Caco-2 (cell line): Measurements from ENCODE around the gene STOX2. TPM values are rescaled to one million over a fixed set of nuclear protein-coding genes. Genes with fewer than 3 reads are reported as not detected.

Source experiments
- BruUV-seq: library from RNA; stranded (reverse); fragments of 400-500 nt; replicated peaks from 2 replicates; lab custom pipeline; 2021; lab: Mats Ljungman, UMichigan
- CTCF ChIA-PET: fragments of 300-600 bp; sonication (Branson Sonifier 250); formaldehyde crosslinking; loops from one replicate; lab custom pipeline; 2022; ENCODE audit warnings: antibody characterized with exemption; lab: Charles Lee
- POLR2A ChIA-PET: fragments of 300-600 bp; sonication (Branson Sonifier 250); formaldehyde crosslinking; loops from one replicate; lab custom pipeline; 2022; ENCODE audit warnings: antibody characterized with exemption; lab: Charles Lee
- DNase-seq, 2 experiments: peaks; one replicate each; pipeline versions ENCODE4 v3.0.0 to v3.0.0-alpha.2; 2020 to 2022
- H3K27me3 ChIP-seq: replicated peaks from 2 replicates; pipeline ENCODE4 v1.6.0; 2011; ENCODE audit warnings: low read length; ENCODE audit not compliant: control insufficient read depth, insufficient read depth
- H3K36me3 ChIP-seq: 2 replicates; pipeline ENCODE4 v1.5.1; 2011; ENCODE audit warnings: low read length; ENCODE audit not compliant: control insufficient read depth, insufficient read depth
- H3K4me1 ChIP-seq: fragments of 250-450 bp; sonication (Bioruptor Pico); 2 replicates; pipeline ENCODE4 v1.5.1; 2020; ENCODE audit warnings: mild to moderate bottlenecking
- H3K4me3 ChIP-seq: 2 replicates; pipeline ENCODE4 v1.5.1; 2011; ENCODE audit warnings: low read depth, mild to moderate bottlenecking, control low read depth, low read length
- H3K9me3 ChIP-seq: fragments of 250-450 bp; sonication (Bioruptor Pico); 2 replicates; pipeline ENCODE4 v1.5.1; 2020; ENCODE audit warnings: mild to moderate bottlenecking, moderate library complexity
- H3K27ac Mint-ChIP-seq: one replicate; pipeline ENCODE4 v1.8.0; 2022; ENCODE audit warnings: mixed read lengths; ENCODE audit not compliant: unreplicated experiment
- H3K27me3 Mint-ChIP-seq: one replicate; pipeline ENCODE4 v1.8.0; 2022; ENCODE audit warnings: mixed read lengths; ENCODE audit not compliant: insufficient read depth, unreplicated experiment
- H3K36me3 Mint-ChIP-seq: one replicate; pipeline ENCODE4 v1.8.0; 2022; ENCODE audit warnings: mild to moderate bottlenecking, mixed read lengths; ENCODE audit not compliant: insufficient read depth, unreplicated experiment
- H3K4me1 Mint-ChIP-seq: one replicate; pipeline ENCODE4 v1.8.0; 2022; ENCODE audit warnings: low read depth, mixed read lengths; ENCODE audit not compliant: unreplicated experiment
- H3K4me3 Mint-ChIP-seq: one replicate; pipeline ENCODE4 v1.8.0; 2022; ENCODE audit warnings: mild to moderate bottlenecking, moderate library complexity, mixed read lengths; ENCODE audit not compliant: unreplicated experiment
- H3K9me3 Mint-ChIP-seq: one replicate; pipeline ENCODE4 v1.8.0; 2022; ENCODE audit warnings: mixed read lengths; ENCODE audit not compliant: unreplicated experiment
- CTCF ChIP-seq, 2 experiments: fragments of 200-600 bp in 1 of 2; IDR thresholded peaks; 1 replicate in 1 of 2; 2 replicates in 1 of 2; pipeline versions ENCODE4 v1.5.1 to v1.8.0; 2011 to 2022; ENCODE audit warnings: antibody characterized with exemption in 1 of 2, control low read depth in 1 of 2, inconsistent platforms in 1 of 2, low read depth in 1 of 2, low read length in 1 of 2, mild to moderate bottlenecking in 1 of 2, moderate library complexity in 1 of 2; ENCODE audit not compliant: insufficient read depth in 1 of 2, severe bottlenecking in 1 of 2, unreplicated experiment in 1 of 2
- intact Hi-C: fragments of 100-400 bp; cut with micrococcal nuclease; formaldehyde crosslinking; loops from one replicate; pipeline ENCODE4 v1.10.0; 2022; ENCODE audit not compliant: unreplicated experiment
- total RNA-seq: library from RNA; stranded (reverse); gene quantifications from 2 replicates; pipeline ENCODE4 v1.2.3, GENCODE V29; 2022

STOX2 gene
- total RNA-seq, 1 experiment from 2014 or later: 1.8 TPM

DNA sequence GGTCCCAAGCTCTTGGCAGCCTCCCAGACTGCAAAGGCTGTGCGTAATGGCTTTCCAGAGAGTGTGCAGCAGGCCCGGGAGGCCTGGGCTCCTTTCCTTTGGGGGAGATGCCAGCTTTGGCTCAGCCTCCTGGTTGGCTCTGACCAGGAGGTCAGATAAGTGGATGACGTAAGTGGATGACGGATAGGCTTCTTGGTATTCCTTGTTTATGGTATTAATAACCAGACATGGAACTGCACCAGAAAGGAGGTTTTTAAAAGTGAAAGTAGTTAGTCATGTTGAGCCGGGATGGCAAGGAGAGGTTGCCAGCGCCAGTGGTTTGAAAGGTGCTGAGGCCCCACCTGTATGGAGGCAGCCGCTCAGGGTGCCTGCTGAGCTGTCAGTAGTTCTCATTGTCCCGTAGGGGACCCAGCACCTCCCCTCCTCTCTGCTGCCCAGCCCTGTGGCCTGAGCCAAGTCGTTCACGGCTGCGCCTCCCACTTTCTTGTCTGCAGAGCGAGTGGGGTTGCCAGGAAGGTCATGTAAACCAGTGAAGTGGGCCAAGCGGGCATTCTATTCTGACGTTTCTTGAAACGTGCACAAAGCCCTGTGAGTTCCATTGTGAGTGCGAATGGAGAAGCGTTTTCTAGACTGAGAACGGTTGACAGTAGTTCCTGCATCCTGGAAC, 28.7 kb upstream of the STOX2 start:
- Mint-ChIP-seq H3K27me3 (peaks cover 9% of the 10 kb centered on the region), H3K4me1 (no peaks in the 10 kb centered on the region), H3K4me3 (no peak overlapping the region), H3K27ac (no peak overlapping the region), H3K36me3 (no peaks in the 10 kb centered on the region), H3K9me3 (no peaks in the 10 kb centered on the region)
- intact Hi-C loops: no loop called here
- H3K9me3 ChIP-seq: no peaks in the 10 kb centered on the region
- H3K36me3 ChIP-seq: no peaks in the 10 kb centered on the region
- no peak overlapping the region for H3K4me3 ChIP-seq
- ChIA-PET CTCF (no interaction called here), POLR2A (no interaction called here)
- no peaks in the 10 kb centered on the region for H3K27me3 ChIP-seq
- no peak for TF ChIP-seq CTCF (IDR thresholded peaks at IDR 0.05; ENCODE audit: insufficient read depth in 1 of 2, low read depth in 1 of 2, low read length in 1 of 2, severe bottlenecking in 1 of 2, unreplicated experiment in 1 of 2)
- H3K4me1 ChIP-seq: no peaks in the 10 kb centered on the region
- no peak for DNase-seq
- no TSS peak for BruUV-seq

DNA sequence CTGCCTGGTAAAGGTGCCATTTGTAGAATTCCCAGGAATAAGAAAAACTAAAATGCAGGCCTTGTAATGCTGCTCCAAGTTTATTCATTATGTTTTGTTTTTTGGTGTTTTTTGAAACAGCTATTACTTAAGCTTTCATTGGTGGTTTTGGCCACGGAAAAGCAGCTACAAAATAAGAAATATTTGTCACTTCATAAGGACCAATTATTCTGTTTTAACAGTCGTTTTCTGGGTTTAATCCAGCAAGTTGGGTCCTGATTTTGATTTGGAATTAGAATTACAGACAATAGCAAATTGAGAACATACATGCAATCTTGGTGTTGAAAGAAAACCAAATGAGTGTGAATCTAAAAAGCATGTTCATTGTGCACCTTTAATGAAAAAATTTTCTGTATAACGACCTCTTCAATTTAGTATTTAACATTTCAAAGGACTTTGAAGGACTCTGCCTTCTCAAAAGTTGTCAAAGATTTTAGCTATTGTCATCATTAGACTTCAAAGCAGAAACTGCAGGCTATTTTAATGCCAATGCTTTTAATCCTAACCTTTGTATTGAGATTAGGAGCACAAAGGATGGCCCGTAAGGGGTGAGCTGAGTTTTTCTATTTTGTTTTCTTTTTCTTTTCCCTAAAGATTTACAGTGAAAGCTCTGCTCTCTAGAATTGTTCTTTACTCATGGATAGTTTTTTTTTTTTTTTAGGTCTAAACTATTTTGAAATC, 26.7 kb upstream of the STOX2 start:
- H3K36me3 Mint-ChIP-seq: no peaks in the 10 kb centered on the region
- POLR2A ChIA-PET: no interaction called here
- H3K4me1 Mint-ChIP-seq: no peaks in the 10 kb centered on the region
- no peak overlapping the region for H3K4me3 ChIP-seq
- no peak overlapping the region for H3K27ac Mint-ChIP-seq
- no peaks in the 10 kb centered on the region for H3K9me3 Mint-ChIP-seq
- H3K36me3 ChIP-seq: no peaks in the 10 kb centered on the region
- no peaks in the 10 kb centered on the region for H3K27me3 ChIP-seq
- intact Hi-C loops: no loop called here
- CTCF ChIA-PET: no interaction called here
- no peaks in the 10 kb centered on the region for H3K4me1 ChIP-seq
- no peak for DNase-seq
- peaks cover 9% of the 10 kb centered on the region for H3K27me3 Mint-ChIP-seq
- H3K9me3 ChIP-seq: no peaks in the 10 kb centered on the region
- no peak overlapping the region for H3K4me3 Mint-ChIP-seq
- no TSS peak for BruUV-seq
- TF ChIP-seq CTCF (IDR thresholded peaks at IDR 0.05; ENCODE audit: insufficient read depth in 1 of 2, low read depth in 1 of 2, low read length in 1 of 2, severe bottlenecking in 1 of 2, unreplicated experiment in 1 of 2): no peak

GRCh38 chr4:183885205-183885720, 19.8 kb upstream of the STOX2 start:
- no TSS peak for BruUV-seq
- Mint-ChIP-seq H3K4me3 (no peak overlapping the region), H3K27ac (no peak overlapping the region), H3K9me3 (no peaks in the 10 kb centered on the region), H3K36me3 (no peaks in the 10 kb centered on the region), H3K27me3 (peaks cover 8% of the 10 kb centered on the region), H3K4me1 (no peaks in the 10 kb centered on the region)
- no peak for DNase-seq
- CTCF ChIA-PET: no interaction called here
- POLR2A ChIA-PET: interaction anchor here (0.5 kb wide), 1 partner anchor 72 kb away, joined by 3 read pairs; no protein-coding TSS in a partner anchor
- intact Hi-C loops: no loop called here
- no peaks in the 10 kb centered on the region for H3K27me3 ChIP-seq
- H3K9me3 ChIP-seq: no peaks in the 10 kb centered on the region
- no peak for TF ChIP-seq CTCF (IDR thresholded peaks at IDR 0.05; ENCODE audit: insufficient read depth in 1 of 2, low read depth in 1 of 2, low read length in 1 of 2, severe bottlenecking in 1 of 2, unreplicated experiment in 1 of 2)
- no peaks in the 10 kb centered on the region for H3K36me3 ChIP-seq
- H3K4me3 ChIP-seq: no peak overlapping the region
- H3K4me1 ChIP-seq: no peaks in the 10 kb centered on the region
